ENCODE data around the gene IKZF1.

Gene IKZF1

DNA sequence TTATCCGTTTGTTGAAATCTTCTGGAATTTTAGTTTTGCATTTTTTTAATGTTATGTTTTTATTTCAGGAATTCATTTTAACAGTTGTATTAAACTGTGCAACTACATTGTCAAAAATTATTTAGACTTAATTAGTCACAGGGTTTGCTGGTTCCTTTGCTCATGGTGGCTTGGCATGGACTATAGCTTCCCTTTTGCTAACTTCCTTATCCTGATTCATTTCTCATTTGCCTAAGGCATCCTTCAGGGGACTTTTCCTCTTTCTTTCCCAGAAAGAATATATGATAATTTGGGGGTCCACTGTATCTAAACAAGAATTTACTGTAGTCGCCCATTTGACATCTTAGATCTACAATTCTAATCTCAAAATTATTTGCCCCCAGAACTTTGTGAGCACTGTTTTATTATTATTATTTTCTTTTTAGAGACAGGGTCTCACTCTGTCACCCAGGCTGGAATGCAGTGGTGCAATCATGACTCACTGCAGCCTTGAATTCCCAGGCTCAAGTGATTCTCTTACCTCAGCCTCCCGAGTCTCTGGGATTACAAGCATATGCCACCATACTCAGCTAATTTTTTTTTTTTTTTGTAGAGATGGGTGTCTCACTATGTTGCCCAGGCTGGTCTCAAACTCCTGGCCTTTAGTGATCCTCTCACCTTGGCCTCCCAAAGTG, 131.8 kb downstream of the IKZF1 start:
- H3K27ac ChIP-seq: no peak overlapping the region

GRCh38 chr7:50446542-50446960, 142.0 kb downstream of the IKZF1 start:
- Histone ChIP-seq H3K4me3 (ENCODE audit: low read depth, low read length) (no peak overlapping the region), H3K27me3 (ENCODE audit: insufficient read depth, low read depth, severe bottlenecking) (no peaks in the 10 kb centered on the region), H3K27ac (no peak overlapping the region), H3K9me3 (ENCODE audit: severe bottlenecking) (peaks cover 7% of the 10 kb centered on the region), H3K36me3 (peaks cover 46% of the 10 kb centered on the region)
- TF ChIP-seq, protein P1, sequence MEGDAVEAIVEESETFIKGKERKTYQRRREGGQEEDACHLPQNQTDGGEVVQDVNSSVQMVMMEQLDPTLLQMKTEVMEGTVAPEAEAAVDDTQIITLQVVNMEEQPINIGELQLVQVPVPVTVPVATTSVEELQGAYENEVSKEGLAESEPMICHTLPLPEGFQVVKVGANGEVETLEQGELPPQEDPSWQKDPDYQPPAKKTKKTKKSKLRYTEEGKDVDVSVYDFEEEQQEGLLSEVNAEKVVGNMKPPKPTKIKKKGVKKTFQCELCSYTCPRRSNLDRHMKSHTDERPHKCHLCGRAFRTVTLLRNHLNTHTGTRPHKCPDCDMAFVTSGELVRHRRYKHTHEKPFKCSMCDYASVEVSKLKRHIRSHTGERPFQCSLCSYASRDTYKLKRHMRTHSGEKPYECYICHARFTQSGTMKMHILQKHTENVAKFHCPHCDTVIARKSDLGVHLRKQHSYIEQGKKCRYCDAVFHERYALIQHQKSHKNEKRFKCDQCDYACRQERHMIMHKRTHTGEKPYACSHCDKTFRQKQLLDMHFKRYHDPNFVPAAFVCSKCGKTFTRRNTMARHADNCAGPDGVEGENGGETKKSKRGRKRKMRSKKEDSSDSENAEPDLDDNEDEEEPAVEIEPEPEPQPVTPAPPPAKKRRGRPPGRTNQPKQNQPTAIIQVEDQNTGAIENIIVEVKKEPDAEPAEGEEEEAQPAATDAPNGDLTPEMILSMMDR (IDR thresholded peaks at IDR 0.05; ENCODE audit: low read depth, low read length): no peak
- no peak for DNase-seq

More for the DNA sequence above, 131.8 kb downstream of the IKZF1 start:
- Histone ChIP-seq H3K4me3 (ENCODE audit: low read depth, low read length) (no peak overlapping the region), H3K27me3 (ENCODE audit: insufficient read depth, low read depth, severe bottlenecking) (no peaks in the 10 kb centered on the region), H3K9me3 (ENCODE audit: severe bottlenecking) (no peaks in the 10 kb centered on the region), H3K36me3 (peaks cover 21% of the 10 kb centered on the region)
- DNase-seq: no peak
- TF ChIP-seq, protein P1 (IDR thresholded peaks at IDR 0.05; ENCODE audit: low read depth, low read length): no peak

DNA sequence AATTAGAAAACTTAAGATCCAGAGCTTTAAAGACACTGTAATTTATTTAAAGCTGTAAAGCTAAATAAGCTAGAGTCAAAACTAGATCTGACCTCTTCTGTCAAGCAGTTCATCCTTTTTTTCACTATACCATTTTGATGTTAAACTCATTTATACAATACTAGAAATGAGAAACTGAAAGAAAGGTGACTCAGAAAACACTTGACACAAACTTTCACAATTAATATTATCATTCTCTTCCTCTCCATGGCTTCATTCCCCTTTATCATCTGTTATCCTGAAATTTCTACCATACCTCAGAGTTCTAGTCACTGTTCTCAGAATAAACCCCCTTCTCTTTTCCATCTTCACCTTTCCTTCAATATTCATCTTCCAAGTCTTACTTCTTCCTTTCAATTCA, 144.3 kb downstream of the IKZF1 start:
- TF ChIP-seq, protein P1 (IDR thresholded peaks at IDR 0.05; ENCODE audit: low read depth, low read length): no peak
- Histone ChIP-seq H3K27ac (no peak overlapping the region), H3K27me3 (ENCODE audit: insufficient read depth, low read depth, severe bottlenecking) (no peaks in the 10 kb centered on the region), H3K9me3 (ENCODE audit: severe bottlenecking) (peaks cover 7% of the 10 kb centered on the region), H3K36me3 (peaks cover 33% of the 10 kb centered on the region), H3K4me3 (ENCODE audit: low read depth, low read length) (no peak overlapping the region; the same call in 1 of the 2 replicates)
- no peak for DNase-seq

DNA sequence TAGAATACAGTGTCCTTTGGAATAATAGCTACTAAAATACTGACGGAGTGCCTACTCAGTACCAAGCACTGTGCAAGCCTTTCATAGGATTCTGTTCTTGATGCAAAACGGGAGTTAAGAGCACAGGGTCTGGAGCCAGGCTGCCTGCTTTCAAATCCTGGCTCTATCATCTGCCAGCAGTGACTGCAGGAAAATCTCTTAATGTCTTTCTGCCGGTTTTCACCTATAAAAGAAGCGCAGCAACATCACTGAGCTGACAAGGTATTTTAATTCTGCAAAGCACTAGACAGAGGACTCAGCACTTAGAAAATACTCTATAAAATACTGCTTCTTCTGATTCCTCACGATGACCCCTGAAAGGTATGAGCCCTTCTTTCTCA, 145.0 kb downstream of the IKZF1 start:
- Histone ChIP-seq H3K27me3 (ENCODE audit: insufficient read depth, low read depth, severe bottlenecking) (no peaks in the 10 kb centered on the region), H3K4me3 (ENCODE audit: low read depth, low read length) (peak overlapping the region; percentile 59), H3K9me3 (ENCODE audit: severe bottlenecking) (peaks cover 7% of the 10 kb centered on the region), H3K27ac (peak overlapping the region; percentile 86), H3K36me3 (peaks cover 26% of the 10 kb centered on the region)
- TF ChIP-seq, protein P1 (IDR thresholded peaks at IDR 0.05; ENCODE audit: low read depth, low read length): no peak
- DNase-seq: no peak

- Histone ChIP-seq H3K4me3 (ENCODE audit: low read depth, low read length) (peak within 1 kb of the TSS; percentile 59), H3K36me3 (peaks cover 21% of the 10 kb centered on the region), H3K27me3 (ENCODE audit: insufficient read depth, low read depth, severe bottlenecking) (no peaks in the 10 kb centered on the region), H3K9me3 (ENCODE audit: severe bottlenecking) (peaks cover 7% of the 10 kb centered on the region), H3K27ac (peak within 1 kb of the TSS; percentile 86)
- peak; percentile 77 for DNase-seq
- TF ChIP-seq, protein P1 (IDR thresholded peaks at IDR 0.05; ENCODE audit: low read depth, low read length): no peak
Observed at GRCh38 chr7:50449881-50450589, 145.5 kb downstream of the IKZF1 start, which contains the start of gene FIGNL1. FIGNL1 (minus strand) TSS chr7:50450350; CDS start chr7:50447287, 3,063 bp downstream.

Measured in WERI-Rb-1 (cell line).